Activated naive CD8-positive, alpha-beta T cell (primary cell): ENCODE results near the gene MAGEA4.
"Not testable (repeated sequence)": the region's sequence is repeated elsewhere in the genome, so short reads cannot be mapped to it uniquely, and the experiment has no call there.

Experiments
- H3K27ac Mint-ChIP-seq: one replicate; pipeline ENCODE4 v1.8.0; 2021; ENCODE audit warnings: mixed read lengths
- H3K27me3 Mint-ChIP-seq: one replicate; pipeline ENCODE4 v1.8.0; 2021; ENCODE audit warnings: mixed read lengths
- H3K36me3 Mint-ChIP-seq: one replicate; pipeline ENCODE4 v1.8.0; 2021; ENCODE audit warnings: mixed read lengths
- H3K4me1 Mint-ChIP-seq: one replicate; pipeline ENCODE4 v1.8.0; 2021; ENCODE audit warnings: low read depth, mixed read lengths
- H3K4me3 Mint-ChIP-seq: one replicate; pipeline ENCODE4 v1.8.0; 2021; ENCODE audit warnings: mild to moderate bottlenecking, mixed read lengths
- H3K9me3 Mint-ChIP-seq: one replicate; pipeline ENCODE4 v1.8.0; 2021; ENCODE audit warnings: low read depth, mixed read lengths

Gene MAGEA4

DNA sequence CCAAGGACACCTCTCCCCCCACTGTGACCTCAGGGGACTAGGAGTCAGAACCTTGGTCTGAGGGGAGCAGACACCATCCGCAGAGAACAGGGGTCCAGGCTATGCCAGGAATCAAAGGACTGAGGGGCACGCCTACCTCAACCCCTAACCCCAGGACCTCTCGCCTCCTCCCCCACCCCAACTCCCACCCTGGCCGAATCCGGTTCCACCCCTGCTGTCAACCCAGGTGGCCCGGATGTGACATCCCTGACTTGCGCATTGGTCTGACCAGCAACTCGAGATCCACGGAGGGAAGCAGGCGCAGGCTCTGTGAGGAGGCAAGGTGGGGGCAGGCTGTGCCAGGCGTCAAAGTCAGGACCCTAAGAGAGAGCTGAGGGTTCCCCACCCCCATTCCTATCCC is 468 bp upstream of the MAGEA4 start:
- H3K27me3 Mint-ChIP-seq = no peaks in the 10 kb centered on the region
- no peak overlapping the region for H3K27ac Mint-ChIP-seq
- H3K4me3 Mint-ChIP-seq = no peak overlapping the region
- H3K36me3 Mint-ChIP-seq = no peaks in the 10 kb centered on the region
- H3K9me3 Mint-ChIP-seq = no peaks in the 10 kb centered on the region
- no peaks in the 10 kb centered on the region for H3K4me1 Mint-ChIP-seq

DNA sequence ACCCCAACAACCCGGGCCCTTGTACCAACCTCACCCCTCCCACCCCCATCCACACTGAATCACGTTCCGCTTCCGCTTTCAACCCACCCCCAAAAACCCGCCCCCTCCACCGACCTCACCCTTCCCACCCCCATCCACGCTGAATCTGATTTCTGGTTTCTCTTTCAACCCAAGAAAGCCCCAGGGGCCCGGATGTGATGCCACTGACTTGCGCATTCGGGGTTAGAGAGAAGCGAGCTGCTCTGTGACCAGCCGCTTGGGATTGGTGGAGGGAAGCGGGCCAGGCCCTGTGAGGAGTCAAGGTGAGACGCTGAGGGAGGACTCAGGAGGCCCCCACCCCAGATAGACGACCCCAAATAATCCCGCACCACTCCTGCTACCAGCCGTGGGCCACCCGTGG is 6.0 kb downstream of the MAGEA4 start:
- not testable (repeated sequence) for H3K36me3 Mint-ChIP-seq, H3K4me3 Mint-ChIP-seq, H3K27ac Mint-ChIP-seq, H3K27me3 Mint-ChIP-seq, H3K4me1 Mint-ChIP-seq, H3K9me3 Mint-ChIP-seq

DNA sequence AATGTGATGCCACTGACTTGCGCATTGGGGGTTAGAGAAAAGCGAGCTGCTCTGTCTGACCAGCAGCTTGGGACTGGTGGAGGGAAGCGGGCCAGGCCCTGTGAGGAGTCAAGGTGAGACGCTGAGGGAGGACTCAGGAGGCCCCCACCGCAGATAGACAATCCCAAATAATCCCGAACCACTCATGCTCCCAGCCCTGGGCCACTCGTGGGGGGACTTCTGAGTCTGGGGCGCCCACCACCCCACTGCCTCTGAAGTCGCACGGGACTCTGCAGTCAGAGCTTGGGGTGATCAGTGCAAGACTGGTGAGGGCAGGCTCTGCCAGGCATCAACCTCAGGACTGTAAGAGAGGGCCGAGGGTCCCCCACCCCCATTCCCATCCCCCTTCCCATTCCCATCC is 6.9 kb downstream of the MAGEA4 start:
- Mint-ChIP-seq H3K4me3 (no peak overlapping the region), H3K9me3 (no peaks in the 10 kb centered on the region), H3K36me3 (no peaks in the 10 kb centered on the region), H3K27me3 (no peaks in the 10 kb centered on the region), H3K27ac (no peak overlapping the region), H3K4me1 (no peaks in the 10 kb centered on the region)

DNA sequence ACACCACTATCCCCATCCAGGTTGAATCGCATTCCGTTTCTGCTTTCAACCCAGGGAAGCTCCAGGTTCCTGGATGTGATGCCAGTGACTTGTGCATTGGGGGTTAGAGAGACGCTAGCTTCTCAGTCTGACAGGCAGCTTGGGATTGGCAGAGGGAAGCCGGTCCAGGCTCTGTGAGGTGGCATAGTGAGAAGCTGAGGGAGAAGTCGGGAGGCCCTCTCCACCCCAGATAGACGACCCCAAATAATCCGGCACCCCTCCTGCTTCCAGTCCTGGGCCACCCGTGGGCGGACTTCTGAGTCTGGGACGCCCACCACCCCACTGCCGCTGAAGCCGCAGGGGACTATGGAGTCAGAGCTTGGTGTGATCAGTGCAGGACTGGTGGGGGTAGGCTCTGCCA is 7.4 kb downstream of the MAGEA4 start:
- Mint-ChIP-seq H3K36me3 (no peaks in the 10 kb centered on the region), H3K4me1 (no peaks in the 10 kb centered on the region), H3K27ac (no peak overlapping the region), H3K9me3 (no peaks in the 10 kb centered on the region), H3K4me3 (no peak overlapping the region), H3K27me3 (no peaks in the 10 kb centered on the region)

DNA sequence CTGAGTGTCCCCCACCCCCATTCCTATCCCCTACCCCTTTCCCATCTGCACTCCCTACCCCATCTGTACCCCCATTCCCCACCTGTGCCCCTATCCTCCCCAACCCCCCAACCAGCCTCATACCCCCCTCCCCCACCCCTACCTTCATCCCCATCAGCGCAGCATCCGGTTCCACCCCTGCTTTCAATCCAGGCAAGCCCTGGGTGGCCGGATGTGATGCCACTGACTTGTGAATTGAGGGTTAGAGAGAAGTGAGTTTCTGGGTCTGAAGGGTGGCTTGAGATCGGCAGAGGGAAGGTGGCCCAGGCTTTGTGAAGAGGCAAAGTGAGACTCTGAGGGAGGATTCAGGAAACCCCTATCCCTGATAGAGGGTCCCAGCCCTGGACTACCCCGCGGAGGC is 7.8 kb downstream of the MAGEA4 start:
- Mint-ChIP-seq H3K27ac (no peak overlapping the region), H3K4me3 (no peak overlapping the region), H3K27me3 (no peaks in the 10 kb centered on the region), H3K4me1 (no peaks in the 10 kb centered on the region), H3K9me3 (no peaks in the 10 kb centered on the region), H3K36me3 (no peaks in the 10 kb centered on the region)

DNA sequence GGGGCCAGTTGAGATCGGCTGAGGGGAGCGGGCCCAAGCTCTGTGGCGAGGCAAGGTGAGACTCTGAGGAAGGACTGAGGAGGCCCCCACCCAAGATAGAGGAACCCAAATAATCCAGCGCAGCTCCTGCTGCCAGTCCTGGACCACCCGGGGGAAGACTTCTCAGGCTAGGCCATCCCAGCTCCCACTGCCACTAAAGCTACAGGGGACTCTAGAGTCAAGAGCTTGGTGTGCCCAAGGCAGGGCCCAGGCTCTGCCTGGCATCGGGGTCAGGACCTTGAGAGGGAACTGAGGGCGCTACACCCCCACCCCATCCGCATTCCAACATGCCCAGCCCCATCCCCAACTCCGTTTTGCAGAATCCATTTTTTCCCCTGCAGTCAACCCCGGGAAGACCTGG is 8.6 kb downstream of the MAGEA4 start:
- no peak overlapping the region for H3K27ac Mint-ChIP-seq
- no peaks in the 10 kb centered on the region for H3K36me3 Mint-ChIP-seq
- H3K4me1 Mint-ChIP-seq = no peaks in the 10 kb centered on the region
- no peaks in the 10 kb centered on the region for H3K27me3 Mint-ChIP-seq
- H3K9me3 Mint-ChIP-seq = no peaks in the 10 kb centered on the region
- no peak overlapping the region for H3K4me3 Mint-ChIP-seq

DNA sequence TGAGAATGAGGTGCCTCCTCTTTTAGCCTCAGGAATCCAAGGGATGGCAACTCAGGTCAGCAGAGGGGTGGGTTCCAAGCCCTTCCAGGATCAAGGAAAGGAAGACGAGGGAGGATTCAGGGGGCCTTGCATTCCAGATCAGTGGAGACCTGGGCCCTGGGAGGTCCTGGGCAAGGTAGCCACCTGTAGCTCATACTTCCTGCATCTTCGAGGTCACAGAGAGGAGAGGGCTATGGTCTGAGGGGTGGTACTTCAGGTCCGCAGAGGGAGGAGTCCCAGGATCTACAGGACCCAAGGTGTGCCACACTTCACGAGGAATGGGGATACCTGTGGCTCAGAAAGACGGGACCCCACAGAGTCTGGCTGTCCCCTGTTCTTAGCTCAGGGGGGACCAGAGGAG is 9.2 kb downstream of the MAGEA4 start:
- H3K27ac Mint-ChIP-seq = no peak overlapping the region
- no peaks in the 10 kb centered on the region for H3K36me3 Mint-ChIP-seq
- no peaks in the 10 kb centered on the region for H3K27me3 Mint-ChIP-seq
- H3K4me1 Mint-ChIP-seq = no peaks in the 10 kb centered on the region
- no peak overlapping the region for H3K4me3 Mint-ChIP-seq
- no peaks in the 10 kb centered on the region for H3K9me3 Mint-ChIP-seq

DNA sequence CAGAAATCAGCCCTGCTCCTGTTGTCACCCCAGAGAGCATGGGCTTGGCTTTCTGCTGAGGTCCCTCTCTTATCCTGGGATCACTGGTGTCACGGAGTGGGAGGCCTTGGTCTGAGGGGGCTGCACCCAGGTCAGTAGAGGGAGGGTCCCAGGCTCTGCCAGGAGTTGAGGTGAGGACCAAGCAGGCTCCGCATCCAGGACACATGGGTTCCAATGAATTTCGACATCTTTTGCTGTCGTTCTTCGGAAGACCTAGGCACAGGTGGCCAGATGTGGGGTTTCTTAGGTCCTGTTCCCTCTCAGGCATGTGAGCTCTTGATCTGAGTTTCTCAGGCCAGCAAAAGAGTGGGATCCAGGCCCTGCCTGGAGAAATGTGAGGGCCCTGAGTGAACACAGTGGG is 10.0 kb downstream of the MAGEA4 start:
- Mint-ChIP-seq H3K36me3 (no peaks in the 10 kb centered on the region), H3K4me1 (no peaks in the 10 kb centered on the region), H3K9me3 (no peaks in the 10 kb centered on the region), H3K27ac (no peak overlapping the region), H3K27me3 (no peaks in the 10 kb centered on the region), H3K4me3 (no peak overlapping the region)

DNA sequence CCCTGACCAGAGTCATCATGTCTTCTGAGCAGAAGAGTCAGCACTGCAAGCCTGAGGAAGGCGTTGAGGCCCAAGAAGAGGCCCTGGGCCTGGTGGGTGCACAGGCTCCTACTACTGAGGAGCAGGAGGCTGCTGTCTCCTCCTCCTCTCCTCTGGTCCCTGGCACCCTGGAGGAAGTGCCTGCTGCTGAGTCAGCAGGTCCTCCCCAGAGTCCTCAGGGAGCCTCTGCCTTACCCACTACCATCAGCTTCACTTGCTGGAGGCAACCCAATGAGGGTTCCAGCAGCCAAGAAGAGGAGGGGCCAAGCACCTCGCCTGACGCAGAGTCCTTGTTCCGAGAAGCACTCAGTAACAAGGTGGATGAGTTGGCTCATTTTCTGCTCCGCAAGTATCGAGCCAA is 11.0 kb downstream of the MAGEA4 start:
- H3K9me3 Mint-ChIP-seq = no peaks in the 10 kb centered on the region
- no peak overlapping the region for H3K27ac Mint-ChIP-seq
- H3K4me1 Mint-ChIP-seq = no peaks in the 10 kb centered on the region
- H3K27me3 Mint-ChIP-seq = no peaks in the 10 kb centered on the region
- H3K4me3 Mint-ChIP-seq = no peak overlapping the region
- no peaks in the 10 kb centered on the region for H3K36me3 Mint-ChIP-seq

DNA sequence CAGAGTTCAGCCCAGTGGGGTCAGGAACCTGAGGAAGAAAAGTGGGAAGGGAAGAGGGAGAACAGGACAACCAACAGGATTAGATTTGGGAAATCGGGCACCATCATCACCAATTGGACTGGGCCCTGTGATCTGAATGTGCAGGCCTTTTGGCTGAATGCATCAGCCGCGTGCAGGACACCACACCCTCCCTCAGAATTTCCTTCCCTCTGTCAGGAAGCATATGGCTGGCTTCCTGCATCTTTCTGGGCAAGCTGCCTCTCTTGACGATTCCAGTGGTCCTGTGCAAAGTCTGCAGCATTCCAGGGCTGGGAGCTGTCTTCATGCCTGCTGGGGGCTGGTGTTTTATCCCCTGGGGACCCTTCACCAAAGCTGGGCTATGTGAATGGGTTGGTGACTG is 16.4 kb downstream of the MAGEA4 start:
- no peaks in the 10 kb centered on the region for H3K9me3 Mint-ChIP-seq
- H3K4me3 Mint-ChIP-seq = no peak overlapping the region

DNA sequence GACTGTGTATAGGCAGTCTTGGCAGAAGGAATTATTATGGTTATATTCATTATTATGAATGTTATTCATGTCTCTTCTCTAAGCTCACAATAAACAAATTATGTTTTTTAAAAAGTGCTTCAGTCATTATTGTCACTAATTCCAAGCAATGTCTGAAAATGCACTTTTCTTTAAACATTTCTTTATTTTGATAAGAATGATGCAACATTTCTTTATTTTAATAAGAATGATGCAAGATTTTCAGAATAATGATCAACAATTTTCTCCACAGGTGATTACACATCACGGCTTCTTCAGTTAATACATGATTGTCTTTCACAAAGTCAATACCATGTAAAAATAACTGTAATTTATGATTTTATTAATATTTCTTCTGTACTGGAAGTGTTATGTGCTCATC is 22.7 kb downstream of the MAGEA4 start:
- Mint-ChIP-seq H3K27ac (no peak overlapping the region), H3K27me3 (no peaks in the 10 kb centered on the region), H3K4me1 (no peaks in the 10 kb centered on the region), H3K4me3 (no peak overlapping the region), H3K9me3 (no peaks in the 10 kb centered on the region), H3K36me3 (no peaks in the 10 kb centered on the region)

More for the DNA sequence above, 16.4 kb downstream of the MAGEA4 start:
- Mint-ChIP-seq H3K27me3 (no peaks in the 10 kb centered on the region), H3K36me3 (no peaks in the 10 kb centered on the region), H3K4me1 (no peaks in the 10 kb centered on the region), H3K27ac (no peak overlapping the region)

DNA sequence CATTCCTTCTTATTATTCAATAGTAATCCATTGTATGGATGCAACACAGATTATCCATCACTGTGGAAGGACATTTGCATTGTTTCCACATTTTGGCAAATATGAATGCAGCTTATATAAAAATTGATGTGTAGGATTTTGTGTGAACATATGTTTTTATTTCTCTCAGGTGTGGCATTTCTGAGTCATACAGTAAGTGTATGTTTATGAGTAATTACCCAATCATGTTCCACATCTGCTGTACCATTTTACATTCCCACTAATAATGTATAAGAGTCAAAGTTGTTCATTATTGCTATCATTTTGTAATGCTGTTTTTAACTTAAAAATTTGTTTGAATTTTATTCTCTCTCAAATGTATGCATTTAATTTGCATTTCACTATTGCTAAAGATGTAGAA is 25.5 kb downstream of the MAGEA4 start:
- H3K36me3 Mint-ChIP-seq = no peaks in the 10 kb centered on the region
- H3K4me1 Mint-ChIP-seq = no peaks in the 10 kb centered on the region
- H3K27ac Mint-ChIP-seq = no peak overlapping the region
- H3K4me3 Mint-ChIP-seq = no peak overlapping the region
- no peaks in the 10 kb centered on the region for H3K9me3 Mint-ChIP-seq
- H3K27me3 Mint-ChIP-seq = no peaks in the 10 kb centered on the region

DNA sequence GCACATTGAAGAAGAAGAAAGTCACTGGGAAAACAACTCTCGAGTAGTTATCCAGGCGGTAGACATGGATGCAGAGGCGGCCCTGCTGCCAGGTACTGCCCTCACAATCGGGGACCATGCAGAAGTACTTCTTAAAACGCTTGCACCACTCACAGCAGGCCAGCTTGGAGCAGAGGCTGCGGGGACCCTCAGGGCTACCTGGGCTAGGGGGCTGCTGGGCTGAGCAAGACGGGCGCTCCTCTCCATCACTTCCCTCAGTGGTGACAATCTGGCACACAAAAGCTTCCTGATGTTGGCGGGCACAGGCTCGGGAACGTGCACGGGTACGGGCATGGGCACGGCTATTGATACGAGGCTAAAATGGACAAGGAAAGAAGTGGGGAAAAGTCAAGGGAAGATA is 42.0 kb downstream of the MAGEA4 start:
- no peak overlapping the region for H3K27ac Mint-ChIP-seq
- no peaks in the 10 kb centered on the region for H3K36me3 Mint-ChIP-seq
- H3K4me1 Mint-ChIP-seq = no peaks in the 10 kb centered on the region

DNA sequence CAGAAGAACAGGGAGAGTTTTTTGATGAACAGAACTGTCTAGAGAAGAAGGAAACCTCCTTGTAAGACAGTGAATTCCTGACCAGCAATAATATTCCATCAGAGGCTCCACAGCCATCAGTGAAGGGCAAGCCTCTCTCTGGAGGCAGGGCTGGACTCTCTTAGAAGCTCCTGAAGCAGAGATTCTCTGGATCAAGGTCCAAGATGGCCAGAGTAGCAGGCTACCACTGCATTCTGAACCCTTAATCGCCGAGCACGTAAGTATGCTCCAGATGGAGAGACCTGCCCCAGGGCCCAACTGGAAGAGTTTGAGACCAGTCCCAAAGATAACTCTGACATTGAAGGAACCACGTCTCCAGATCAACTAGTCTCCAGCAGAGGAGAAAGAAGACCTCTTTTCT is 45.4 kb downstream of the MAGEA4 start:
- no peak overlapping the region for H3K4me3 Mint-ChIP-seq

More for the DNA sequence above, 42.0 kb downstream of the MAGEA4 start:
- Mint-ChIP-seq H3K4me3 (no peak overlapping the region), H3K27me3 (no peaks in the 10 kb centered on the region), H3K9me3 (no peaks in the 10 kb centered on the region)

DNA sequence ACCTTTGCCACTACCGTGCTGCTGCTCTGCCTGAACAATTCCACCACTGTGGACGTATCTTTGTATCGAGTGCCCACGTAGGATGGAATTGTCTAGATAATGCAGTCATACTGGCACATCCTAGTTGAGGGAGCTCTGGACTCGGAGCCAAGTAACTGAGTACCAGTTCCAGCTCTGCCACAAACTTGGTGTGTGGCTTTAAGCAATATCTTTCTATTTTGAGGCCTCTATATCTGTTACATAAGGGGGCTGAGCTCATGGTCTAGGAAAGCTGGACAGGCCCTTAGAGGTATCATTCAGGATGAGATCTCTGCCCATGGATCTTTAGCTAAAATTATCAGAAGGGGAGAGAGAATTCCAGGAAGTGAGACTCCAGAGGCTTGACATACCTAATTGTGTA is 49.3 kb downstream of the MAGEA4 start:
- no peaks in the 10 kb centered on the region for H3K9me3 Mint-ChIP-seq
- H3K4me1 Mint-ChIP-seq = no peaks in the 10 kb centered on the region
- no peak overlapping the region for H3K4me3 Mint-ChIP-seq
- no peaks in the 10 kb centered on the region for H3K36me3 Mint-ChIP-seq
- H3K27me3 Mint-ChIP-seq = no peaks in the 10 kb centered on the region
- H3K27ac Mint-ChIP-seq = no peak overlapping the region

More for the DNA sequence above, 45.4 kb downstream of the MAGEA4 start:
- no peak overlapping the region for H3K27ac Mint-ChIP-seq
- H3K36me3 Mint-ChIP-seq = no peaks in the 10 kb centered on the region
- no peaks in the 10 kb centered on the region for H3K4me1 Mint-ChIP-seq
- no peaks in the 10 kb centered on the region for H3K27me3 Mint-ChIP-seq
- no peaks in the 10 kb centered on the region for H3K9me3 Mint-ChIP-seq

DNA sequence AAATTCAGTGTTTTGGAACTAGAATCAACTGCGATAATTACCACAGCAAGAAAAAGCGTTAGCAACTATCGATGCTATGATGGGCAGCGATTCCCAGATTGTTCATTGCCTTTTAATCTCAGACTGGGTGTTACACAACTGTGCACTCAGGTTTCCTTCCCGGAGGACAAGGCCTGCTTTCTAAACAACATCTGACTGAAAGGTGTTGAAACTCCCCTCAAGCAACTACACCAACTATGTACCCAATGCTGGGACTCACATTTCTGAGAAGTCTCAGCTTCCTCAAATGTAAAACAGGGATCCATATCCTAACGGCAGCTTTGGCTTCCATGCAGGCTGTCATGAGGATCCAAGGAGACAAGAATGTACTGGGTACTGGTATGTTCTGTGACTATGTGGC is 53.5 kb downstream of the MAGEA4 start:
- no peak overlapping the region for H3K27ac Mint-ChIP-seq
- no peaks in the 10 kb centered on the region for H3K36me3 Mint-ChIP-seq
- no peaks in the 10 kb centered on the region for H3K27me3 Mint-ChIP-seq
- H3K4me3 Mint-ChIP-seq = no peak overlapping the region
- H3K4me1 Mint-ChIP-seq = no peaks in the 10 kb centered on the region
- H3K9me3 Mint-ChIP-seq = no peaks in the 10 kb centered on the region

DNA sequence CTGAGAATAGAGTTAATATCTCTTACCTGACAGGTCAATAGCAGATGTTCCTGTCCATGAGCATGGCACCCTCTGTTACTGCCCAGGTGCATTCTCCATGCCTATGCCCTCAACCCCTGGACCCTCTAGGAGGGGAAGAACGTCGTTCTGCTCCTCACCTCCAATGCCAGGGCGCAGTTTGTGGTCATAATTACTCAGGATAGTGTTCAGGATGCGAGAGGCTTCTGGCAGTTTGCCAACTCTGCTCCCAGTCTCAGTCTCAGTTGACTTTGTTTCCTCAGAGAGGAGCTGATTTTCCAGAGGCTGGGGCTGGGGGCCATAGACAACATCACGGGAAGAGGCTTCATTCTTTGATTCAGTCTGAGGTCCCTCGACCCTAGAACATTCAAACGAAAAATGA is 57.3 kb downstream of the MAGEA4 start:
- Mint-ChIP-seq H3K27ac (no peak overlapping the region), H3K36me3 (no peaks in the 10 kb centered on the region), H3K4me1 (no peaks in the 10 kb centered on the region), H3K27me3 (peaks cover 6% of the 10 kb centered on the region), H3K4me3 (no peak overlapping the region), H3K9me3 (no peaks in the 10 kb centered on the region)
